Measurements from ENCODE around the gene FAP.
A peak's percentile ranks its signal among the peaks of the same experiment; 100 is the strongest.

FAP gene

GRCh38 chr2:162267996-162268395, 24.8 kb upstream of the FAP start:
- no peak overlapping the region for H3K4me3 ChIP-seq (ENCODE audit: low read depth, low read length)
- no peaks in the 10 kb centered on the region for H3K36me3 ChIP-seq
- no peaks in the 10 kb centered on the region for H3K9me3 ChIP-seq (ENCODE audit: severe bottlenecking)
- no peak for TF ChIP-seq CTCF (IDR thresholded peaks at IDR 0.05; ENCODE audit: low read depth, low read length)
- no peaks in the 10 kb centered on the region for H3K27me3 ChIP-seq (ENCODE audit: insufficient read depth, low read depth, severe bottlenecking)
- no peak overlapping the region for H3K27ac ChIP-seq
- DNase-seq, result no peak

DNA sequence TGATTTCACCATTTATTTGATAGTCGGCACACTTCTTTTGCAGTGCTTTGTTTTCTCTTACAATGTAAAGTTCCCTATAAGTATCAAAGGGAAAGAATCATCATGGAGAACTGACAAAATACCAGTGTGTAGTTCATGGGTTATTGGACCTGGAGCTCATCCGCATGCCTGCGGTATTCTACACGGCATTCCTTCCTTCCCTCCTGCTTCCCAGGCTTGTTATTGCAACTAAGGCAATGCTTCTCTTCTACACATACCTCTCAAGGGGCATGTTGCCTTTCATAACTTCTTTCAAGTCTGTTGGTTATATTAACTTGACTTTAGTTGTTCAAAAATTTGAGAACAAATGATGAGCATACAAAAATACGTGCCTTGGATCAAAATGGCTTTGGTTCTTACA, 24.3 kb upstream of the FAP start:
- Histone ChIP-seq H3K9me3 (ENCODE audit: severe bottlenecking) (no peaks in the 10 kb centered on the region), H3K4me3 (ENCODE audit: low read depth, low read length) (no peak overlapping the region), H3K36me3 (no peaks in the 10 kb centered on the region), H3K27me3 (ENCODE audit: insufficient read depth, low read depth, severe bottlenecking) (no peaks in the 10 kb centered on the region), H3K27ac (no peak overlapping the region)
- no peak for TF ChIP-seq CTCF (IDR thresholded peaks at IDR 0.05; ENCODE audit: low read depth, low read length)
- no peak for DNase-seq

GRCh38 chr2:162266460-162266760, 23.2 kb upstream of the FAP start:
- no peak for DNase-seq
- Histone ChIP-seq H3K9me3 (ENCODE audit: severe bottlenecking) (no peaks in the 10 kb centered on the region), H3K36me3 (no peaks in the 10 kb centered on the region), H3K27me3 (ENCODE audit: insufficient read depth, low read depth, severe bottlenecking) (no peaks in the 10 kb centered on the region), H3K27ac (no peak overlapping the region), H3K4me3 (ENCODE audit: low read depth, low read length) (no peak overlapping the region)
- no peak for TF ChIP-seq CTCF (IDR thresholded peaks at IDR 0.05; ENCODE audit: low read depth, low read length)

GRCh38 chr2:162265666-162266459, 22.6 kb upstream of the FAP start:
- peak; percentile 19 for DNase-seq
- H3K4me3 ChIP-seq (ENCODE audit: low read depth, low read length), result no peak overlapping the region
- no peaks in the 10 kb centered on the region for H3K27me3 ChIP-seq (ENCODE audit: insufficient read depth, low read depth, severe bottlenecking)
- H3K27ac ChIP-seq, result no peak overlapping the region
- H3K9me3 ChIP-seq (ENCODE audit: severe bottlenecking), result no peaks in the 10 kb centered on the region
- no peaks in the 10 kb centered on the region for H3K36me3 ChIP-seq
- no peak for TF ChIP-seq CTCF (IDR thresholded peaks at IDR 0.05; ENCODE audit: low read depth, low read length)

DNA sequence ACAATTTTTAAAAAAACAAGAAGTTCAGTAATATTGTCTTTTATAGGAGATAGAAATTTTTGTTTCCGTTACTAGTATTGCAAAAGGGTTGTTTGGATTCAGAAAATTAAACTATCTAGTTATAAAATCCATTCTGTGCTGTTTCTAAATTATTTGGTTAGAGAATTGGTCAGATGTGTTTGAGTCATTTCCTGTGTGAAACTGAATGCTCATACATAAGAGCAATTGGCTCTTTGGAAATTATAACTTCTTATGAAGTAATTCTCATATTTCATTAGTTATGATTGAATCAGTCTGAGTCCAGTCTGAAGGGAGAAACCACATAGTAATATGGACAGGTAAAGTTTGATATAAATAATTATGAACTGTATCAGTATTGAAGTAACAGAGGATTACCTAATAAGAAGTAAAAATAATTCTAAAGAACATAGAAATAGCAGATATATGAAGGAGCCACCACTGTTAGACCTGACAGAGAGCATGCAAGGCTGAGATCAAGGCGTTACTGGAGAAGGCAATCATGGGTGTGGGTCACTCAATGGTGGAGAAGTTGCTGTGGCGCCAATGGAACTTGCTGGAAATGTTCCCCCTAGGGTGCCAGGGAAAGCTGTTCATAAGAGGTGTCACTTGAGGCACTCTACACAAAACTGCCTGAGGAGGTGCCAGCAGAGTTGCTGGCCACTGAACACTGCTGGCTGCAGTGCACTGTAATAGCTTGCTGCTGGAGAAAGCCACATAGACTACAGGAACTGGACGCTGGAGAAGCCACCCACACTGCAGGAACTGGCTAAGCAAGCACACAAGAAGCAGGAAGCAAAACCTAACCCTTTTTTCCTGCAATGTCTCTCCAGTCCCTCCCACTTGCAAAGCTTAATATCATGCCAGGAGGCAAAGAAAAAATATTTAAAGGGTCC, 18.0 kb upstream of the FAP start:
- H3K4me3 ChIP-seq (ENCODE audit: low read depth, low read length), result no peak overlapping the region
- no peaks in the 10 kb centered on the region for H3K27me3 ChIP-seq (ENCODE audit: insufficient read depth, low read depth, severe bottlenecking)
- no peak for TF ChIP-seq CTCF (IDR thresholded peaks at IDR 0.05; ENCODE audit: low read depth, low read length)
- no peak for DNase-seq
- H3K27ac ChIP-seq, result no peak overlapping the region
- no peaks in the 10 kb centered on the region for H3K9me3 ChIP-seq (ENCODE audit: severe bottlenecking)
- no peaks in the 10 kb centered on the region for H3K36me3 ChIP-seq
